Spleen (tissue), 7 donors: ENCODE results near the gene TXNL4B.

Experiments
- POLR2A ChIP-seq, 3 donors: fragments of 450-650 bp; IDR thresholded peaks; one replicate each; pipeline ENCODE4 v1.5.1; 2017; ENCODE audit warnings: antibody characterized with exemption in 3 of 3, mild to moderate bottlenecking in 1 of 3
- TF ChIP-seq, protein P1 (sequence below), 11 experiments: fragments of 200-600 bp in 7 of 11; fragments of 450-650 bp in 4 of 11; sonication (generic) in 4 of 11; IDR thresholded peaks in 8 of 11; conservative IDR thresholded peaks in 3 of 11; 1 replicate in 7 of 11; 2 replicates in 4 of 11; pipeline versions ENCODE4 v1.4.0 to v1.8.0; 2016 to 2021; ENCODE audit warnings: antibody characterized with exemption in 11 of 11, inconsistent platforms in 4 of 11, mild to moderate bottlenecking in 1 of 11
- donor health status: DM: no; HTN: no; CAD: no; lungs with moderate emphysema.
- donor health status: DM: no; HTN: no; CAD: no.
- donor health status: DM: no; HTN: no; CAD: no.

DNA sequence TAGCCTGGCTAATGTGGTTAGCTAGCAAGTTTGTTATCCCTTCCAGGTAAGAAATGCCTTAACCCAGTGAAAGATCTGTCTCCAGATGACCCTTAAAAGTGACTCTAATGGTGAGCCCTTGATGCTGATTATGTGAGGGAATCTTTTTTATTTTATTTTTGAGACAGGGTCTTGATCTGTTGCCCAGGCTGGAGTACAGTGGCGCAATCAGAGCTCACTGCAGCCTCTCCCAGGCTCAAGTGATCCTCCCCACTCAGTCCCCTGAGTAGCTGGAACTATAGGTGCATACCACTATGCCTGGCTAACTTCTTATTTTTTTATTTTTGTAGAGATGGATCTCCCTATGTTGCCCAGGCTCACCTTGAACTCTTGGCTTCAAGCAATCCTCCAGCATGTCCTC is 49.9 kb downstream of the TXNL4B start:
- TF ChIP-seq, protein P1, sequence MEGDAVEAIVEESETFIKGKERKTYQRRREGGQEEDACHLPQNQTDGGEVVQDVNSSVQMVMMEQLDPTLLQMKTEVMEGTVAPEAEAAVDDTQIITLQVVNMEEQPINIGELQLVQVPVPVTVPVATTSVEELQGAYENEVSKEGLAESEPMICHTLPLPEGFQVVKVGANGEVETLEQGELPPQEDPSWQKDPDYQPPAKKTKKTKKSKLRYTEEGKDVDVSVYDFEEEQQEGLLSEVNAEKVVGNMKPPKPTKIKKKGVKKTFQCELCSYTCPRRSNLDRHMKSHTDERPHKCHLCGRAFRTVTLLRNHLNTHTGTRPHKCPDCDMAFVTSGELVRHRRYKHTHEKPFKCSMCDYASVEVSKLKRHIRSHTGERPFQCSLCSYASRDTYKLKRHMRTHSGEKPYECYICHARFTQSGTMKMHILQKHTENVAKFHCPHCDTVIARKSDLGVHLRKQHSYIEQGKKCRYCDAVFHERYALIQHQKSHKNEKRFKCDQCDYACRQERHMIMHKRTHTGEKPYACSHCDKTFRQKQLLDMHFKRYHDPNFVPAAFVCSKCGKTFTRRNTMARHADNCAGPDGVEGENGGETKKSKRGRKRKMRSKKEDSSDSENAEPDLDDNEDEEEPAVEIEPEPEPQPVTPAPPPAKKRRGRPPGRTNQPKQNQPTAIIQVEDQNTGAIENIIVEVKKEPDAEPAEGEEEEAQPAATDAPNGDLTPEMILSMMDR (IDR thresholded peaks at IDR 0.05 in 8 of 11, conservative IDR thresholded peaks at IDR 0.05 in 3 of 11) = no peak
- TF ChIP-seq POLR2A (IDR thresholded peaks at IDR 0.05) = no peak
